HUDEP-2 (cell line): ENCODE measurements around the gene GPR176.
"Not testable (repeated sequence)": the region's sequence is repeated elsewhere in the genome, so short reads cannot be mapped to it uniquely, and the experiment has no call there.

ENCODE experiments used
- DNase-seq, 76 experiments: peaks; one replicate each; lab custom pipeline; 2025; ENCODE audit not compliant: unreplicated experiment in 76 of 76; lab: John Stamatoyannopoulos, UW

GPR176 gene

DNA sequence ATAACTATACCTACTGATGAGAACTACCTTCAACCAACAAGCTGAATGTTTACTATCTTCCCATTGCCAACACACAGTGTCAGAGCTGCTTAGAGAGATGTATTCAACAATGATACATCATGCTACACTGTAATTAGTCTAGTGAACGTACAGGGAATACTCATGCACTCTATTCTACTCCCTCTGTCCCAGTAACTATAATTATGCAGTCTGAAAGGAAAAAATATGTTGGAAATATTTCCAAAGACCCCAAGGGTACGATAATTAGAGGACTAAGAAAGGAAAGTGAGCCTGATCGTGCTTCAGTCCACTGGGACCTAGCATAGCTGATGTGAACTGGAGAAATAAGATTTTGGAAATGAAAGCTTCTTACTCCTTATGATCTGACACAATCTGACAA is 100.5 kb downstream of the GPR176 start:
- no peak for DNase-seq

DNA sequence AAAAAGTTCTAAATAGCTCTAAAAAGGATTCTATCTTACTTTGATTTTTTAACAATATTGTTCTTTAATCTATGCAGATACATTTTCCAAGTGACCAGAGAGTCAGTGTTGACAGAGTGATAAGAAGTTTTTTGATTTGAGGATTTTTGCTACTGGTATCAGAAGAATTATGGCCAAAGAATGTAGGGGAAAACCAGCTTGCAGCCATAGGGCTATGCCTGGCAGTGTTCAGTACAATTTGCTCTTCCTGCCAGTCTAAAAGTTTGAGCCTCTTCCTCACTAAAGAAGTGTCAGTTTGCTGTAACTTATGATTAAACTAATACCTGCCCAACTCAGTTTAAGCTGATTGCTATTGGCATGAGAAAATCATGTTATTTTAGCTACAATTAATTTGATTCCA is 102.2 kb downstream of the GPR176 start:
- no peak for DNase-seq

DNA sequence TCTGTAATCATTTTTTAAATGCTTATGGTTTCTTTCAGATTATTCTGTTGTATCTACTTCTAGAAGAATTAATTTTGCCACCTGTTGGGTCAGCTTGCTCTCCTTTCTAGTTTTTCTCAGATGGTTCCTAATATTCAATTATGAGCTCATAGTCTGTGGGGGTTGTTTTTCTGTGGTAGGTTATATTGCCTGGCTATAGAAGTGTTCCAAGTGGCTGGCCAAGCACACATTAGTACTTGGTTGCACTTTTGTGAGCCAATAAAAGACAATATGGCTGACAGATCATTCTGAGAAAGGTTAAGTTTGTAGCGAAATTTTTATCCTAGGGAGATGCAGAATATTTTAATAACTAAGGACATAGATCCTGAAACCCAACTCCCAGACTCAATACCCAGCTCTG is 105.6 kb downstream of the GPR176 start:
- DNase-seq = no peak

DNA sequence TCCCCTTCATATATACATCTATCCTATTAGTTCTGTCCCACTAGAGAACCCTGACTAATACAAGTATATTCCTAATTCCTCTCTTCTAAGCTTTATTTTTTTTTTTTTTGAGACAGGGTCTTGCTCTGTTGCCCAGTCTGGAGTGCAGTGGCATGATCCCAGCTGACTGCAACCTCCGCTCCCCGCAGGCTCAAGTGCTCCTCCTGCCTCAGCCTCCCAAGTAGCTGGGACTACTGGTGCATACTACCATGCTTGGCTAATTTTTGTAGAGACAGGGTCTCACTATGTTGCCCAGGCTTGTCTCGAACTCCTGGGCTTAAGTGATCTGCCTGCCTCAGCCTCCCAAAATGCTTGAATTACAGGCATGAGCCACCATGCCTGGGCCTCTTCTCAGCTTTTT is 107.4 kb downstream of the GPR176 start:
- DNase-seq = not testable (repeated sequence)

DNA sequence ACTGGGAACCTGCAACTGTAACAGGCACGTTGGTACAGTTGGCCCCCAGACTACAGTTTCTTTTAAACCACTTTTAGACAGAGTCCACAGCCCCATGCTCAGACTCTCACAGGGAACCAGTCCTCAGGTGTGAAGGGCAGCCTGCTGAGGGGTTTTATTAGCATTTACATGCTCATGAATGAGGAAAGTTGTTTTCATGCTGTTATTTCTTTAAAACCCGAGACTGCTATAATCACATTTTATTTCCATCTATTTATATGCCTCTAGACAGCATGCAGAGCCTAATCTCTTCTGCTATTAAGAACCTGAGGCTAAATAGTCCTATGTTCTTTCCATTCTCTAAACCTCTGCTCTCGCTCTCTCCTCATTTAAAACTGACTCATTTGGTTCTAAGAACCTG is 111.2 kb downstream of the GPR176 start:
- no peak for DNase-seq

DNA sequence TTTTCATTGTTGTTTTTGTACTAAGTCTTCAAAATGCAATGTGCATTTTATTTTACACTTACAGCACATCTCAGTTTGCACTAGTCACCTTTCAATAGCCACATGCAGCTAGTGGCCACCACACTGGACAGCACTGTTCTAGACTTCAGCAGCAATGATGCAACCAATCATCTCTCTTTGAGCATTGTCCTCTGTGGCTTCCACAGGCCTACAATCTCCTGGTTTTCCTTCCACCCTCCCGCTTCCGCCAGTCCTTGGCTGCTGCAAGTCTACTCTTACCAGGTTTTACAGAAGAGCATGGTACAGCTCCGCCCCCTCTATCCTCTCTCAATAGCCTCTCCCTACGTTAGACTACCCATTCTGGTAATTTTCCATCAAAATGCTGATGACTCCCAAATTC is 112.3 kb downstream of the GPR176 start:
- DNase-seq = no peak

DNA sequence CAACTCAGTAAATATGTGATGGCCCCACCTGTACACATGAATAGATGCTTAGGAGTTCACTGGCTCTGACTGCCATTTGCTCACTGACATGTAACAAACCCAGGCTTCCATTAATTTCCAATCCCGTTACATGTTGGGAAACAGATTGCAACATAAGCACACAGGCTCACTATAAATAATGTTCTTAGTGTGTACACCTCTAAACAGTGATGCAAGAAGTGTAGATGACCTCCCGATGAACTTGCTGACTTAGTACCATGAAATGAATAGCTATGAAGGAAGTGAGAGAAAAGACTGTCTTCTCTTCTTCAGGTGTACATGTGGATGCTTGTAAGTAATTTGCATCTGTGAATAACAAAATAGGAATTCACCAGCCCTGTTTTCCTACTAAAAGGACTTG is 116.0 kb downstream of the GPR176 start:
- no peak for DNase-seq

DNA sequence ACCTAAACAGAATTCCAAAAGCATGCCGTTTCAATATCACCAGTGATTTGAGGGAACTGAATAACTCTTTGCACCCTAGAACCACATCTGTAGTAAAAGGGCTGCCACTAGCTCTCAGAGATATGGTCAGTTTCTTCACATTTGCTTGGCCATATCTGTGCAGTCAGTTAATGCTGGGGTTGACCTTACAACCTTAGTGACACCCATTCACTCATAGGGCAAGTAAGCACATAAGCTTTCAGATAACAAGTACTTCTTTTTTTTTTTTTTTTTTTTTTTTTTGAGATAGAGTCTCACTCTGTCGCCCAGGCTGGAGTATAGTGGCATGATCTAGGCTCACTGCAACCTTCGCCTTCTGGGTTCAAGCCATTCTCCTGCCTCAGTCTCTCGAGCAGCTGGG is 117.0 kb downstream of the GPR176 start:
- DNase-seq = peak in 2 of 76 experiments; percentile 10 to 28

DNA sequence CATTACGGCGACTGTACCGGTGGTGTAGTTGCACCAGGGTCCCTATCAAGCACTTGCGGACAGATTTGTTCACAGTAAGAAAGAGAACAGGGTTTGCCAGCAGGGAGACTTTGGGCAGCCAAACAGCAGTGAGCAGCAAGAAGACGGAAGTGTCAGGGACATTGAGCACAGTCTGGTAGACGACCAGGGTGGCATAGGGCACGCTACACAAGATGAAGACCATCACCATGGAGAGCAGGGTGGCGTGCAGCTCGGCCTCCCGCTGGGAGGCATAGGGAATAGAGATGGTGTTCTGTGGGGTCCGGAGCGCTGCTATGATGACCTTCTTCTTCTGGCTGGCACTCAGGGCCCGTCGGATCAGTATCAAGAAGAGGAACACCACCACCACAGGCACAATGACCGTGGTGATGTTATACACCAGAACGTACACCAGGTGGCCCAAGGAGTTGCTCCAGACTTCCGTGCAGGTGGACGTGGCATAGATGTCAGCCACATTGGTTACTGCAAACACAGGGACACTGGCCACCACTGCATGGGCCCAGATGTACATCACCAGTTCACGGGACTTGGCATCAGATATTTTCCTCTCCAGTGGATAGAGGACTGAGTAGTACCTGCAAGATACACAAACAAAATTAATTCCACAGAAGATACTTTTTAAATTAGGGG is 118.3 kb downstream of the GPR176 start:
- peak in 14 of 76 experiments; percentile 6 to 42 (median 14) for DNase-seq

DNA sequence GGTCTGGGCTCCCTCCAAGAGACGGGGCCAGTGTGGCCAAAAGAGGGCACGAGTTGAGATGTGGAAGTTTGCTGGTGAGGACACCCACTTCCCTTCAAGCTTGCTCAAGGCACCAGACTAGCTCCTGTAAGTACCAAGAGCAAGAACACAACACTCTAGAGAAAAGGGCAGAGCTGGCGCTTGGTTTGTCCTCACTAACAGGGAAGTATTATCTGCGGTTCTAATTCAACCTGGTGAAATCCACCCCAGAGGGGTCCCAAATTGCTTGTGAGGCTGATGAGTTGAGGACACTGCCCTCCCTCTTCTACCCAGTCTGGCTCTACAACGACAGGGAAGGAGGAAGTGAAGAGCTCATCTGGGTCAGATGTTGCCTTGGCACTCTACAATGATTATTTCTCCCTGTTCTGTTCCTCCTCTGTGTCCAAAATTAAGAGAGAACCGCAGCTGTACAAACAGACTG is 120.5 kb downstream of the GPR176 start:
- DNase-seq = no peak

DNA sequence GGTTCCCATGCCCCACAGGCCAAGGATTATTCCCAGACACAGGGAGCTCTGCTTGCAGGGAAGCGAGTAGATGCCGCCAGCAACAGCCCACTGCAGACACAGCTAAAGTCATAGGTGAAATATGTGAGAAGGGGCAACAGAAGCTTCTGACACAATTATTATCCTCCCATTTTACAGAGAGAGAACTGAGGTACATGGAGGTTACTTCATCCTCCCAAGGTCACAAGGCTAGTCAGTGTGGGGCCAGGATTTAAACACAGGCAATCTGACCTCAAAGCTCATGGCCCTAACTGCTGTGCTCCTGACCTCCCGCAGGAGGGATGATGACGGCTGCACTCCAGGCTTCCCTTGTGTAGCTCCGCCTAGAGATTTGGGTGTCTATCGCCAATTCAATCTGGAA is 121.7 kb downstream of the GPR176 start:
- no peak for DNase-seq

DNA sequence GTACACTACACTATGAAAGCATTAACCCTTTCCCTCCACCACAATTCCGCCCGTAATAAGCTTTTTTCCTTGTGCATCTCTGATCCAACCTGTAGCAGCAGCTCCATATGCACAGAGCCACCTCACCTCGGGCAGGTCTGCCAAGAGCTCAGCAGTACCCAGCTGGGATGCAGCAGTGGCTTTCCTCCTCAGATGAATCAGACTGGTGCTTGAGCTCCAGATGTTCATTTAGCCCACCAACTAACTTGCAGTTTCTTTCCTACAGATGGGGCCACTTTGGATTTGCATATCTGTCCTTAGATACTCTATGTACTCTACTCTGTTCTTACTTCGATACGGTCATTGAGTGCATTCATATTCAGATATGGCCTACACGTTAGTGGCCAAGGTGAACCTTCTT is 122.7 kb downstream of the GPR176 start:
- DNase-seq = no peak

DNA sequence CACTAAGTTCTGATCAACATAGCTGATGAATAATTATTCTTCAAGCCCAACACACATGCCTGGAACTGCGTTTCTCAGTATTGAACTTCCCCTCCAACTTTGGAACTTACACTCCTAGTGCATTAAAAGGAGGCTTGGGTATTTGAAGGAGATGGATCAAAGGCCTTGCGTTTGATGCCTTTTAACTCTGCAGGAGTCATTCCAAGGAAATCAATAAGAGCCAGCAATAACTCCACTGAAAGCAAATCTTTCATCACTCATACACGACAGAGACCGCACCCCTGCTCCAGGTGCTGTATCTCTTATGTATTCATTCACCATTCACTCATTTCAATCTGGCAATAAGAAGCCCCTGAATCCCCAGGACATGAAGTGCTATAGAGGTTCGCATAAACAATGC is 123.5 kb downstream of the GPR176 start:
- no peak for DNase-seq

DNA sequence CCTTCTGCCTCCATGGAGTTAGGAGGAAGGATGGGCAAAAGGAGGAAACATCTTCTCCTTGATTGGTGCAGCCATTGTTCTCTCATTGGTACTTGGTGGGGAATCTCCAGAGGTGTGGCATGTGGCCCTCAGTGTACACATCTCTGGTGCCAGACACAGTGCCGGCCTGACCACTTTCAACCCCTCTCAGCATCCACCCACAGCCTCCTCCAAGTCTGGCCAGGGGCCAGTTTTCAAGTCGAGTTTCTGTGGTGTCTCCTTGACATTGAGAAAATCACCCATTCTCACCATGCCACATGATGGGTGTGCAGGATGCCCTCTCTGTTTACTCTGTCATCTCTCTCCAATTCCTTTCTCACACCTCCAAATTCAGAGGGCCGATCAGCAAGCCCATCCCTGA is 124.6 kb downstream of the GPR176 start:
- DNase-seq = no peak

DNA sequence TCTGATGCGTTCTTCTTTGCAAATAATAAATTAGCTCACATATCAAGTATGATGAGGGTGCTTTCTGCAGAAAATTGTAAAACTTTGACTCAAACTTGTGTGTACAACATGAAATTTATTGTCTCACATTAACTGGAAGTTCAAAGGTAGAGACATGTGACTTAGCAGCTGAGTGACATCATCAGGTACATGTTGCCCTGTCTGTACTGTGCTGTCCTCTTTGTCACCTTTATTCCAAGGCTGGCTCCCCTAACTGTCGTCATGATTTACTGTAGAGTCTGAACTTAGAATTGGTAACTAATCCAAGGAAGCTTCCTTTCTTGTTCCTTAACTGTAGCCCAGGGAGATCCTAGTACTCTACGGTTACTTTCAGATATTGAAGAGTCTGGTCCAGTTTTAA is 125.1 kb downstream of the GPR176 start:
- DNase-seq = no peak

DNA sequence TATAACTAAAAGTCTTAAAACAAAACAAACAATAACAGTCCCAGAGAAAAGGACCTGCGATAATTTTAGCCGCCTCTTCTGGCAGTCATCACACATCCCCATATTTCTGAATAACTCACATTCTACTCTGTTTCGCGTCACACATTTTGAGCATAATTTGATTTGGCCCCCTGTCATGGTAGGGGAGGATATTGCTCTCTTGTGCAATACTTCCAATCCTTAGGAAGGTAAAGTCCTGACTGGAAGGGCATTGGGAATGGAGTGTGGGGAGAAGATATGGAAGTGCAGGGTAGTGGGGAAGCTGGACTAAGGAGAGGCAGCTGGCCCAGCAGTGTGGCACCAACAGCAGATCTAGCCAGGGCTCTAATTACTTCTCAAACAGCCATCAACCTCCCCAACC is 126.1 kb downstream of the GPR176 start:
- no peak for DNase-seq

DNA sequence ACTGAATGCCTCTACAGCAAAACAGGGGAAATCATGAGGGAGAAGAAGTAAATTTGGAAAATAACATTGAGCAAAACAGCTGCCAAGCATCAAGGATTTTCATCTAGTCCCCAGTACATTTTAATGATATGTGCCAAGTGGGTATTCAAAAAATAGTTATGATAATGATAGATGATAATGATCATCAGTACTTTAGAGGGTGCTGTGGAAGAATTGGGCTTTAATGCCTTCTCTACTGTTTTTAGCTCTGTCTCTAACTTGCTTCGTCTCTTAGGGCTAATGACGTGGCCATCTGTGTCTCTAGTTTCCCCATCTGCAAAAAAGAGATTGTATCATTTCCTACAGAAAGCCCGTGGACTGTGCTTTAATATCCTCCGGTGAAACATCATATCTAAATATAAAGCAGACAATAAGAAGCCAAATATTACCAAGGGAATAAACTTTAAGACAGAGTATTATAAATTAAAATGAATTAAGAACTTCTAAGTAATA is 127.2 kb downstream of the GPR176 start:
- no peak for DNase-seq

DNA sequence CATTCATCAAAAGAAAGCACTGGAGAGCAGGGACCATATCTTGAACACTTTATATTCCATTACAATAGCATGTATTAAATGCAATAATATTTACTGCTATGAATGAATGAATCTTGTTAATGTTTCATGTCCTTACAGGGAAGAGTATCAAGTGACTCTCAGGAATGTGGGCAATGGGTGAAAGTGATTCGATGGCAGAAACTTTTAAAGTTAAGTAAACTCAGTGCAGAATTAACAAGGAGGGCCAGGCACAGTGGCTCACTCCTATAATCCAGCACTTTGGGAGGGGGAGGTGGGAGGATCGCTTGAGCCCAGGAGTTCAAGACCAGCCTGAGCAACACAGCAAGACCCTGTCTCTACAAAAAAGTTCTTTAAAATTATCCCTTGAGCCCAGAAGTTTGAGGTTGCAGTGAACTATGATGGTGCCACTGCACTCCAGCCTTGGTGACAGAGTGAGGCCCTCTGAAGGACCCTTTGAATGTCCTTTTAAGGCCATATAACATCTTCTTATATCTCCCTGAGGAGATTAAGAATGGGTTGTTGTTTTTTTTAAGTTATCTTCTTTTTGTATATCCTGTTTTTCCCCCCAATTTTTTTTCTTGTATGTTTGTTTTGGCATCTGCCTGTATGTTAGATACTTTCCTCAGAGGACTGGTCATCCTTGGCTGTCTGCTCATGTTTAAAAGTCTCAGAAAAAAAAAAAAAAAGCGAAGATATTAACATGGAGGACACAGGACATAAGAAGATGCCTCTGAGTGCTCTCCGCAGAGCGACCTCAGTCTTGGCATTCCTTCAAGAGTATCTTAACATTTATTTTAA is 127.8 kb downstream of the GPR176 start:
- no peak for DNase-seq

DNA sequence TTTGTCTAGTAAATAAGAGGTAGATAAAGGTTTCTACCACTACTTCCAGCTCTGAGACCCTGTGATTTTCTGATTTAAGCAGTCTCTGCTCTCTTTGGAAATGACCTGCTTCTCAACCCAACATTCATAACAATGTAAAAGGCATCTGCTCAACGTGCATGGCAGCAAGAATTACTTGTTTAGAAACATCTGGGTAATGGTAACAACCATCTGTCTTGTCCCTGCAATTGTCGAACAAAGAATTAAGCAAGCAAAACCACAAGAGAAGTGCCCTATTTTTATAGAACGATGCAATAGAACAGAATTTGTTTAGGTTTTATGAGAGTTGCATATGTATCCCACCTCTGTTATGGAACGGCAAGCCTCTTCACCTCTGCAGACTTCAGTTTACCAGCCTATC is 130.3 kb downstream of the GPR176 start:
- no peak for DNase-seq

DNA sequence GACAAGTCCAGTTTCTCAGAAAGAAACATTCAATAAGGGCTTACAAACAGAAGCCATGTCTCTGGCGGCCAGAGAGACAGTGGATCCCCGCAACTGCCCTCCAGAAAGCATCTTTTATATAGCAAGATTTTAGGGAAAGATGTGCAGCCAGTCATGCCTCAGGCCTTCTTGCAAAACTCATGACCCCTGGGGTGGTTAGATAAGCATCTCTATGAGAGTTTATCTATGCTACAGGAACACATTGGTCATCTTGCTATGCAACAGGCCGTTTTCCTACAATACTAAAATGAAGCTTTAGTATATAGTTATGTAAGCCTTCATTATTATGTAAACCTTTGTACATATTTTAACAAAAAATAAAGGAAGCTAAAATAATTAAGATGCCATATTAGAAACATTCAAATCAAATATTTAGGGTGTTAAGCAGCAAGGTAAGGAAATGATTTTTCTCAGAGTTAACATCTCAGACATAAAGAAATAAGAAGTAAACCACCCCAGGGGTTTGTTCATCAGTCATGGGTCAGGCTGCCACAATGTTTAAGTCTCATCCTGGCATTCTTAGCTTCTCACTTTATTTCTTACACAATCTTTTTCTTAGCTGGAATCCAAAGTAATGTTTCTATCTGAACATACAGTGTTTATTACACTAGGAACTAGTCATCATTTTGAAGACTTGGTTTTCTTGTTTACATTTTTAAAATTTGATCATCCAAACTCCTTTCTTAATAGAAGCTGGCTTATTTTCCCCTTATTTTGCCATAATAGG is 131.1 kb downstream of the GPR176 start:
- DNase-seq = peak in 8 of 76 experiments; percentile 10 to 39 (median 18)

DNA sequence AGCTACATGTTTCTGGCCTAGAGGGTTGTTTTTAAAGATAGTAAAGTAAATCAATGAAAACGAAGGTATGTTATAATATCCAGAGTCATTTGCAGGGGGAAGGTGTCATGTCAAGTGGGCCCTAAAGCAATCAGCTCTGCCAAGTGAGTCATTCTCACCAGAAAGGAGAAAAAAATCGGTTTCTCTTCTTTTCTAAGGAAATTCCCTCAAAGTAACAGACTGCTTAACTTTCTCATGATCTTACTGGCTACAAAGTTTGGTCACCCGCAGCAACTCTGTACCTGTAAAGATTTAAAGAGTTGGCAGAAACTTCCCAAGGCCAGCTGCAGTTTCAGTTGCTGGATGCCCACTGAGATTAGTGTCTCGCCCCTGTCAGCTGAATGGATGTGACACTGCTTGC is 132.0 kb downstream of the GPR176 start:
- no peak for DNase-seq
